Measurements from ENCODE around the gene FEM1B.

FEM1B gene

GRCh38 chr15:68259883-68260282 is 17.7 kb upstream of the FEM1B start:
- no peak for DNase-seq

- no peak for DNase-seq
Observed at GRCh38 chr15:68261241-68261640, 16.3 kb upstream of the FEM1B start.

GRCh38 chr15:68261980-68262379 is 15.6 kb upstream of the FEM1B start:
- DNase-seq: no peak

DNA sequence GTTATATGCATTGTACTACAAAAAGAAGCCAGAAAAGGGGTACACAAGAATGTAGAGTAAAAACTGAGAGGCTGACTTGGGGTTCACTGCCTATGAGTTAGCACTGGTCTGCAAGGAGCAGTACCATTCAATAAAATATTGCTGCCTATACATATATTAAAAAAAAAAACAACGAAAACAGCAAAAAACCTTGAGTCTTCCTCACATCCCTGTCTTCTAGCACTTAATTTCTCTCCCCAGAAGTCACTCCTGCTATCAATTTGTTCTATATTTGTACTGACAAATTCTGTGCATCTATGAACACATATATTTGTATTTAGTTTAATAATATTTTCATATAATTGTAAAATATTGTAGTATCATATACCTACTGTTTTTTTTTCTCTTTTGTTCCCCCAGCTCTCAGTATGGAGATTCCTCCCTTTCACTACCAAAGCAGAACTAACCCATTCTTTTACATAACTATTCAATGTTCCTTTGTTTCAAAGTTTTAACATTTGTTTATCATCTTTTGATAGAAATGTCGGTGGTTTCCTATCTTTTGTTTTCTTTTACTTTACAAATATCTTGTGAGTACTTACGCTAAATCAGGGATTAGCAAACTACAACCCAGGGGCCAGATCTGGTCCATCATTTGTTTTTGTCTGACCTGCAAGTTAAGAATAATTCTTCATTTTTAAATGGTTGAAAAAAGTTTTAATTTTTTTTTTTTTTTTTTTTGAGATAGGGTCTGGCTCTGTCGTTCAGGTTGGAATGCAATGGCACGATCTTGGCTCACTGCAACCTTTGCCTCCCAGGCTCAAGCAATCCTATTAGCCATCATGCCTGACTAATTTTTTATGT is 14.8 kb upstream of the FEM1B start:
- DNase-seq: no peak

GRCh38 chr15:68264282-68264681 is 13.3 kb upstream of the FEM1B start:
- DNase-seq: no peak

GRCh38 chr15:68265081-68265480 is 12.5 kb upstream of the FEM1B start:
- DNase-seq: no peak

- no peak for DNase-seq
Observed at GRCh38 chr15:68265674-68266073, 11.9 kb upstream of the FEM1B start.

DNA sequence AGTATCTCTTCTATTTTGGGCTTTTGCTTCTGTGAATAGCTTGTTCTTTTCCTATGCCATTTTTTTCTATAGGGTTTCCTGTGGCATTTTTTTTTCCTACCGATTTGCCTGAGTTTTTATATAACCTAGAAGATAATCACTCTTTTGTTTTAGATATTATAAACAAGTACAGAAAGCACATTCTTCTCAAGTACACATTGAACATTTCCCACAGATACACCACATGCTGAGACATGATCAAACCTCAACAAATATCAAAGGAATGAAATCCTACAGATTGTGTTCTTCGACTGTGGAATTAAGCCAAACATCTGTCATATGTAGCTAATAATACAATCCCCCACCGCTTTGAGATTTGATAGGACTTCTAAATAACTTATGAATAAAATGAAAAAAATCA is 9.1 kb upstream of the FEM1B start:
- no peak for DNase-seq

DNA sequence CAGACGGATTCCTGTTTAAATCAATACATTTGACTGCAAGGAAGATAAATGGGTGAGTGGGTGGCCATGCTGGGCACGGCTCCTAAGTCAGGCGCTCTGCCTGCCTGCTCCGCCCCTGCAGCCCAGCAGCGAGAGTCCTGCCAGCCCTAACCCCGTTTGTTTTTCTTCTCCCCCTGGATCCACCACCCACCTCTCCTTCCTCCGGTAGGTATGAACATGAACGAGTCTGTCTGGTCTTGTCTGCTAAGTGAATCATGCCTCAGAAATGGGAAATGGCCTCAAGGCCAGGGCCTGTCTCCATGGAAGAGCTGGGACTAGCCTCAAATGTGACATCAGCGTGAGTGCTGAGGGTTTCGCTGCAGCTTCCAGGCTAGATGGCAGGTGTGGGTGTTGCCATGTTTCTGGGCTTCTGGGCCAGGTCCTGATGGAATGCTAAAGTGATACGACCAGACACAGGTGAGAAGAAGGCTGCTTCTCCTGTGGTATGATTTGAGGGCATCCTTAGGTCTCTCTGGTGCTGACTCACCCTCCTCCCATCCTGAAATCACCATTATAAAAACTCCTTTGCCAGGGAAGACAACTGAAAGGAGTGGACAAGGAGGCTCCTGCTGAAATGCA is 5.6 kb upstream of the FEM1B start:
- DNase-seq: peak; percentile 73

GRCh38 chr15:68272721-68273271 is 4.7 kb upstream of the FEM1B start:
- DNase-seq: peak; percentile 89

DNA sequence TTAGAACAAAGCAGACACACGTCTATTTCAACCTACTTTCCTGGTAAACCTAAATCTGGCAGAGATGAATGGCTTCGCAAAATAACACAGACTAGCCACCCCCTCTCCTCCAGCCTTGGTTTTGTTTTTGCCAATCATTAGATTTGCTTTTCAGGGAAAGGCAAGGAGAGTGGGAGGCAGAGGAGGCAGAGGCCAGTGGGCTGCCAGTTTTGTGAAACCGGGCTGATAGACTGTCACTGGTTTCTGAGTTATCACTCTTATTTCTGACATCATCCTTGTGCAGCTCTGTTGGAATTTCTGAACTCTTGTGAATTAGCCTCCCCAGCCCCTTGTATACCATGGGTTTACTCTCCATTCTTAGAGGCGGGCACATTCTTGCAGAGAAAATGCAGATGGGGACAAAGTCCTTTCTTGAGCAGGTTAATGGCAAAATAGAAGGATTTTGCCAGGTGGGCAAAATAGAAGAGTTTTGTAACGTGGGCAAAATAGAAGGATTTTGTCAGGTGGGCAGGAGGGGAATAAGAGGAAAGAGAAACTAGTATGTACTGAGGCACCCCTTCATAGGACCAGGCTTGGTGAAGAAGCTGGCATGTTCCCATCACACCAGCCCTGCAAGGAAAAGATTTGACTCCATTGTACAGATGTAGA is 3.2 kb upstream of the FEM1B start:
- DNase-seq: no peak

- DNase-seq: peak; percentile 66
Observed at GRCh38 chr15:68275165-68275746, 2.3 kb upstream of the FEM1B start.

GRCh38 chr15:68276668-68277067 is 877 bp upstream of the FEM1B start:
- DNase-seq: no peak

DNA sequence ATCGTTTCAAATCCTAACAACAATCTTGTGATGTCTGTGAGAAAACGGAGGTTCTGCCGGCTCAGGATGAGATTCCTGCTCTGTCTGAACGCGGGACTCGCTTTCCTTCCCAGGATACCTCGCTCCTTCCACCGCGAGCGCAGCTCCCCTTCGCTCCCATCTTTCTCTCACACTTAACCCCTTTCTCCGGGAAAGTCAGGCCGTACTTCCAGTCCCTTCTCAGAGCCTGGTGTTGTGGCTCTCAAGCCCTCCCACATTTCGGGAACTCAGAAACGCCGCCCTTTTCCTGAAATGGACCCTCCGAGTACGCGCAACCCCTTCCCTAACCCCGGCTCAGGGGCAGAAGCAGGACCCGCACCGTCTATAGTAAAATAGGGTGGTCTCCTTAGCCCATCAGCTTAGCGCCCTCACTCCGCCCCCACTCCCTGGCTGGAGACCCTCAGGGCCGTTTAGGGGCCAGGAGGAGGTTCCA is 378 bp upstream of the FEM1B start:
- peak; percentile 55 for DNase-seq

DNA sequence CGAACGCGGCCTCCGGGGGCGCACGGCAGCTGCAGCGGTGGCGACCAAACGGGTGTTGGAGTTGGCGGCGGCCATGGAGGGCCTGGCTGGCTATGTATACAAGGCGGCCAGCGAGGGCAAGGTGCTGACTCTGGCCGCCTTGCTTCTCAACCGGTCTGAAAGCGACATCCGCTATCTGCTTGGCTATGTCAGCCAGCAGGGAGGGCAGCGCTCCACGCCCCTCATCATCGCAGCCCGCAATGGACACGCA is 725 bp downstream of the FEM1B start:
- no peak for DNase-seq

GRCh38 chr15:68278595-68279405 is 1.3 kb downstream of the FEM1B start:
- peak; percentile 20 for DNase-seq

DNA sequence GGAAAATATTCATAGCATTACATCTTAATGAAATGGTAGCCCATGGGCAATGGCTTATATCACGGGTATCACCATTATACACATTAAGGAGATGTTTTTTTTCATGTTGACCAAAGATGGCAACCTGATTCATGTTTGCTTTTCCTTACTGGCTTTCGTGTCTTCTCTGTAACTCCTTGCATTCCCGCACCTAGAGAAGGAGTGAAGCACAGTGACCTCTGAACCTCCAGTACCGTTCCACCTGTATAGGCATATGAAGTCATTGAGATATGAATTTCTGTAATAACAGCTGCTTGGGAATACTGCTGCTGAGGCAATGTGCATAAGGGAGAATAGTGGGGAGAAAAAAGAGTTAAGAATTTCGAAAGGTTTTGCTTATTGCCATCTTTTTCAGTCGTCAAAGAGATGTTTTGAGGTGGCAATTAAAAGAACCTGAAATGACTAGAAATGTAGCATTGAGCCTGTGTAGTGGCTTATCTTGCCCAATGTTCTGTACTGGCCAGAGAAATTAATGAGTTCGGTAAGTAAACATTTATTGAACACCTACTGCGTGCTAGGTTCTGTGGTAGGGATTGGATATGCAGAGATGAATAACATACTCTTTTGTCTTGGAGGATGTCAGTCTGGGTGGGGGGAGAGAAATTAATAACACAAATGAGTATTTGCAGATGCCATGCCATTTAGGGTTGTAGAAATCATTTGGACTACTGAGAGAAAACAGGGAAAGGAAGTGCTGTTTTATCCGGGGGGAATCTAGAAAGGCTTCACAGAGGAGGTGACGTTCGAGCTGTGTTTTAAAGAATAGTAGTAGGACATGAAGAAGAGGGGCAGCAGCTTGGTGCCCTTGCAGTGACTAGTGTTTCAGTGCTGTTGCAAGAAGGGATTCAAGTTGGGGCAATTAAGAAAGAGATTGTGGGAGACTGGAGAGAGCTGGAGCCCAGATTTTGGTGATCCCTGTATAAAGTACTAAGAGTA is 2.5 kb downstream of the FEM1B start:
- no peak for DNase-seq

DNA sequence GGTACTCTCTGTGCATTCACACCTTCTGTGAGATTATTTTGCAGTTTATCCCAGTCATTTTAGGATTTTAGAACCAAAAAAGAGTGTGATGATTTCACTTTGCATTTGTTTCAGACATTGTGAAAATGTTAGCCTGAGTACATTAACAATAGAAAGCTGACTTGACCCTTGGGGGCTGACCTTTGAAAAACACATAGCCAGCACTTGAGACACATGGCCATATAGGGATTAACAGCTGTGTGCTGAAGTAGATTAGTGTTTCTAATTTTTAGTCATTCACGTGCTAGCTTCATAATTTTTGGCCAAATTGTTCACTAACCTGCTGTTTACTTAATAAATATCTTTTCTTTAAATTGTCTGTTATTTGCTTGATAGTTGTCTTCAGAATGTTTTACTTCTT is 3.5 kb downstream of the FEM1B start:
- DNase-seq: no peak

DNA sequence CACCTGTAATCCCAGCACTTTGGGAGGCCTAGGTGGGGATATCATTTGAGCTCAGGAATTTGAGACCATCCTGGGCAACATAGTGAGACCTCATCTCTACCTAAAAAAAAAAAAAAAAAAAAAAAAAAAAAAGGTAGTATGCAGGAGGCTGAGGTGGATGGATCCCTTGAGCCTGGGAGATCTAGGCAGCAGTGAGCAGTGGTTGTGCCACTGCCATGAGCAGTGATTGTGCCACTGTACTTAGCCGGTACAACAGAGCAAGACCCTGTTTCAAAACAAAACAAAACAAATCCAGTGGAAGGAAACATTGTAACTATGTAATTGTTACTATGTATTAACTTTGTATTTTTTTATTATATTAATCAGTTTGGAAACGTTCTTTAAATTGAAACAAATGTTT is 5.9 kb downstream of the FEM1B start:
- no peak for DNase-seq

GRCh38 chr15:68284616-68285258 is 7.2 kb downstream of the FEM1B start:
- DNase-seq: no peak
